ENCODE results near the gene PLEKHS1. TPM values are rescaled to one million over a fixed set of nuclear protein-coding genes. Genes with fewer than 3 reads are reported as not detected.

PLEKHS1 gene
- total RNA-seq, 4 donors from 2014 or later: 0.60 to 12.0 (median 5.8) TPM

- Histone ChIP-seq H3K27me3 (no peaks in the 10 kb centered on the region), H3K27ac (peak overlapping the region in 1 of 4 donors; percentile 60), H3K9me3 (no peaks in the 10 kb centered on the region), H3K36me3 (no peaks in the 10 kb centered on the region), H3K4me1 (peaks cover 3 to 44% (median 12%) of the 10 kb centered on the region in 4 donors), H3K4me3 (no peak overlapping the region)
- WGBS, 2 donors (ENCODE audit: low coverage in 1 of 2): 79 to 86% methylated on average over 6 of the region's 6 CpGs
- DNase-seq: no peak
- in situ Hi-C loops (cut with MboI; ENCODE audit: low pct_ligation_motif_present in 1 of 4, low pct_unique_long_range_greater_than_20kb in 1 of 4, low sequenced_read_pairs in 3 of 4) (loop anchor here (10.0 kb wide), 2 partner anchors 386 to 396 kb away; no protein-coding TSS in a partner anchor), intact Hi-C loops (cut with DNase I; ENCODE audit: low total_unique reads) (no loop called here)
- TF ChIP-seq EP300 (IDR thresholded peaks at IDR 0.05; ENCODE audit: low read depth) (no peak), CTCF (IDR thresholded peaks at IDR 0.05) (no peak), POLR2AphosphoS5 (IDR thresholded peaks at IDR 0.05) (no peak), POLR2A (IDR thresholded peaks at IDR 0.05) (no peak)
These were observed 42.8 kb upstream of the PLEKHS1 start for GRCh38 chr10:113708640-113709039.

GRCh38 chr10:113709221-113709838 lies 42.2 kb upstream of the PLEKHS1 start:
- TF ChIP-seq EP300 (IDR thresholded peaks at IDR 0.05; ENCODE audit: low read depth) (no peak), POLR2AphosphoS5 (IDR thresholded peaks at IDR 0.05) (peak in 1 of 3 donors; percentile 35)
- Histone ChIP-seq H3K4me3 (no peak overlapping the region), H3K36me3 (no peaks in the 10 kb centered on the region), H3K4me1 (peaks cover 3 to 44% (median 14%) of the 10 kb centered on the region in 4 donors), H3K27ac (peak overlapping the region in 3 of 4 donors; percentile 9 to 60 (median 49)), H3K27me3 (no peaks in the 10 kb centered on the region), H3K9me3 (no peaks in the 10 kb centered on the region)
- in situ Hi-C loops (cut with MboI; ENCODE audit: low pct_ligation_motif_present in 1 of 4, low pct_unique_long_range_greater_than_20kb in 1 of 4, low sequenced_read_pairs in 3 of 4): loop anchor here (10.0 kb wide), 2 partner anchors 385 to 395 kb away; no protein-coding TSS in a partner anchor
- no peak for DNase-seq
- intact Hi-C loops (cut with DNase I; ENCODE audit: low total_unique reads): no loop called here
- WGBS, 2 donors (ENCODE audit: low coverage in 1 of 2): 60 to 65% methylated on average over 3 to 8 of the region's 8 CpGs

DNA sequence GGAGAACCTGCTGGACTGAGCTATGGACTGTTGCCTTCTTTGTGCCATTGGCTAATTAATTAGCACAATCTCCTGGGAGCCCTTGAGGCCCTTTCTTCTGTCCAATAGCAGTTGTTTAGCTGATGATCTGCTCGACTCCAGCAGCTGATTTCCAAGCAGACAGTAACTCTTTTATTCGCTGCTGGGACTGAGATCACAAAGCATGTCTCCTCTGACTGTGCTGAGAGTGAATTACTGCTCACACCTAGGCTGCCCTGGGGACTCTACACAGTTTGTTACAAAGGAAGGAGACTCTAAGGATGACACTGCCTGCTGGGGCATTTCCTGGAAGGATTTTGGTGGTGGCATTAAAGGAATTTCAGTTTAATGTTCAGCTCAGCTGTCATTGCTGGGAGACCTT lies 40.3 kb upstream of the PLEKHS1 start:
- H3K27ac ChIP-seq: no peak overlapping the region
- TF ChIP-seq POLR2AphosphoS5 (IDR thresholded peaks at IDR 0.05) (no peak), POLR2A (IDR thresholded peaks at IDR 0.05) (no peak), CTCF (IDR thresholded peaks at IDR 0.05) (no peak), EP300 (IDR thresholded peaks at IDR 0.05; ENCODE audit: low read depth) (no peak)
- H3K4me3 ChIP-seq: no peak overlapping the region
- H3K4me1 ChIP-seq: peaks cover 3 to 34% (median 14%) of the 10 kb centered on the region in 4 donors
- H3K36me3 ChIP-seq: no peaks in the 10 kb centered on the region
- no peak for DNase-seq
- no peaks in the 10 kb centered on the region for H3K27me3 ChIP-seq
- WGBS, 2 donors (ENCODE audit: low coverage in 1 of 2): 56 to 67% methylated on average over 2 of the region's 2 CpGs
- H3K9me3 ChIP-seq: no peaks in the 10 kb centered on the region
- intact Hi-C loops (cut with DNase I; ENCODE audit: low total_unique reads): no loop called here
- in situ Hi-C loops (cut with MboI; ENCODE audit: low pct_ligation_motif_present in 1 of 4, low pct_unique_long_range_greater_than_20kb in 1 of 4, low sequenced_read_pairs in 3 of 4): no loop called here

- H3K4me1 ChIP-seq: peaks cover 3 to 31% (median 14%) of the 10 kb centered on the region in 4 donors
- 85 to 91% methylated on average over 2 to 3 of the region's 3 CpGs for WGBS, 2 donors (ENCODE audit: low coverage in 1 of 2)
- H3K4me3 ChIP-seq: no peak overlapping the region
- H3K27me3 ChIP-seq: no peaks in the 10 kb centered on the region
- peak overlapping the region in 1 of 4 donors; percentile 77 for H3K27ac ChIP-seq
- in situ Hi-C loops (cut with MboI; ENCODE audit: low pct_ligation_motif_present in 1 of 4, low pct_unique_long_range_greater_than_20kb in 1 of 4, low sequenced_read_pairs in 3 of 4): no loop called here
- no peak for DNase-seq
- no peak for TF ChIP-seq EP300 (IDR thresholded peaks at IDR 0.05; ENCODE audit: low read depth)
- TF ChIP-seq POLR2A (IDR thresholded peaks at IDR 0.05): no peak
- TF ChIP-seq POLR2AphosphoS5 (IDR thresholded peaks at IDR 0.05): no peak
- no peak for TF ChIP-seq CTCF (IDR thresholded peaks at IDR 0.05)
- no peaks in the 10 kb centered on the region for H3K9me3 ChIP-seq
- no peaks in the 10 kb centered on the region for H3K36me3 ChIP-seq
- intact Hi-C loops (cut with DNase I; ENCODE audit: low total_unique reads): no loop called here
These were observed 39.5 kb upstream of the PLEKHS1 start for GRCh38 chr10:113712024-113712423.
